GM23248 (cell line): ENCODE results near the gene UCK2.
"Not testable (repeated sequence)": the region's sequence is repeated elsewhere in the genome, so short reads cannot be mapped to it uniquely, and the experiment has no call there.

Source experiments
- EZH2 ChIP-seq: fragments of 200-600 bp; sonication (generic); IDR thresholded peaks from 2 replicates; pipeline ENCODE4 v1.6.1; 2018; ENCODE audit warnings: antibody characterized with exemption, mild to moderate bottlenecking; ENCODE audit not compliant: insufficient read depth, poor library complexity, severe bottlenecking
- EZH2phosphoT487 ChIP-seq: fragments of 200-600 bp; sonication (generic); IDR thresholded peaks from 2 replicates; pipeline ENCODE4 v1.6.1; 2018; ENCODE audit warnings: antibody characterized with exemption, moderate library complexity, mild to moderate bottlenecking, low read depth; ENCODE audit not compliant: insufficient read depth

GRCh38 chr1:165778197-165778596, 49.2 kb upstream of the UCK2 start:
- TF ChIP-seq EZH2phosphoT487, EZH2: not testable (repeated sequence)
